ENCODE measurements around the gene ZDBF2.

ZDBF2 gene

GRCh38 chr2:206253125-206253776, 21.2 kb upstream of the ZDBF2 start:
- no peaks in the 10 kb centered on the region for H3K9me3 ChIP-seq (ENCODE audit: insufficient read depth, low read length)
- H4K20me1 ChIP-seq (ENCODE audit: low read depth, low read length): no peaks in the 10 kb centered on the region
- peak overlapping the region; percentile 23 for H3K4me2 ChIP-seq (ENCODE audit: low read depth, low read length, poor library complexity, severe bottlenecking)
- H3K27ac ChIP-seq (ENCODE audit: low read depth, low read length): peak overlapping the region; percentile 38
- H3K9ac ChIP-seq (ENCODE audit: low read length): no peak overlapping the region
- no peaks in the 10 kb centered on the region for H3K9me2 ChIP-seq (replicated peaks; ENCODE audit: insufficient read depth, low read length)
- peaks cover 23% of the 10 kb centered on the region for H3F3A ChIP-seq (ENCODE audit: insufficient read depth)
- no peak overlapping the region for H2AFZ ChIP-seq (ENCODE audit: low read depth, low read length, severe bottlenecking)
- H3K4me3 ChIP-seq (ENCODE audit: insufficient read depth, low read length, poor library complexity, severe bottlenecking): no peak overlapping the region
- H3K36me3 ChIP-seq (ENCODE audit: low read length): no peaks in the 10 kb centered on the region
- no peaks in the 10 kb centered on the region for H3K27me3 ChIP-seq (ENCODE audit: low read length)
- TF ChIP-seq, protein P1, sequence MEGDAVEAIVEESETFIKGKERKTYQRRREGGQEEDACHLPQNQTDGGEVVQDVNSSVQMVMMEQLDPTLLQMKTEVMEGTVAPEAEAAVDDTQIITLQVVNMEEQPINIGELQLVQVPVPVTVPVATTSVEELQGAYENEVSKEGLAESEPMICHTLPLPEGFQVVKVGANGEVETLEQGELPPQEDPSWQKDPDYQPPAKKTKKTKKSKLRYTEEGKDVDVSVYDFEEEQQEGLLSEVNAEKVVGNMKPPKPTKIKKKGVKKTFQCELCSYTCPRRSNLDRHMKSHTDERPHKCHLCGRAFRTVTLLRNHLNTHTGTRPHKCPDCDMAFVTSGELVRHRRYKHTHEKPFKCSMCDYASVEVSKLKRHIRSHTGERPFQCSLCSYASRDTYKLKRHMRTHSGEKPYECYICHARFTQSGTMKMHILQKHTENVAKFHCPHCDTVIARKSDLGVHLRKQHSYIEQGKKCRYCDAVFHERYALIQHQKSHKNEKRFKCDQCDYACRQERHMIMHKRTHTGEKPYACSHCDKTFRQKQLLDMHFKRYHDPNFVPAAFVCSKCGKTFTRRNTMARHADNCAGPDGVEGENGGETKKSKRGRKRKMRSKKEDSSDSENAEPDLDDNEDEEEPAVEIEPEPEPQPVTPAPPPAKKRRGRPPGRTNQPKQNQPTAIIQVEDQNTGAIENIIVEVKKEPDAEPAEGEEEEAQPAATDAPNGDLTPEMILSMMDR (IDR thresholded peaks at IDR 0.05; ENCODE audit: insufficient read depth, low read length, poor library complexity, severe bottlenecking): no peak
- TF ChIP-seq EZH2phosphoT487 (conservative IDR thresholded peaks at IDR 0.05; ENCODE audit: low read length): no peak
- H3K79me2 ChIP-seq (ENCODE audit: insufficient read depth, low read length): no peaks in the 10 kb centered on the region

- H3K79me2 ChIP-seq (ENCODE audit: insufficient read depth, low read length): no peaks in the 10 kb centered on the region
- no peaks in the 10 kb centered on the region for H3K9me3 ChIP-seq (ENCODE audit: insufficient read depth, low read length)
- H3K27ac ChIP-seq (ENCODE audit: low read depth, low read length): peak overlapping the region; percentile 38
- no peak overlapping the region for H3K4me3 ChIP-seq (ENCODE audit: insufficient read depth, low read length, poor library complexity, severe bottlenecking)
- peak overlapping the region; percentile 23 for H3K4me2 ChIP-seq (ENCODE audit: low read depth, low read length, poor library complexity, severe bottlenecking)
- TF ChIP-seq EZH2phosphoT487 (conservative IDR thresholded peaks at IDR 0.05; ENCODE audit: low read length): no peak
- TF ChIP-seq, protein P1 (IDR thresholded peaks at IDR 0.05; ENCODE audit: insufficient read depth, low read length, poor library complexity, severe bottlenecking): no peak
- no peaks in the 10 kb centered on the region for H3K9me2 ChIP-seq (replicated peaks; ENCODE audit: insufficient read depth, low read length)
- H2AFZ ChIP-seq (ENCODE audit: low read depth, low read length, severe bottlenecking): no peak overlapping the region
- no peaks in the 10 kb centered on the region for H3K27me3 ChIP-seq (ENCODE audit: low read length)
- H3F3A ChIP-seq (ENCODE audit: insufficient read depth): peaks cover 20% of the 10 kb centered on the region
- no peaks in the 10 kb centered on the region for H4K20me1 ChIP-seq (ENCODE audit: low read depth, low read length)
- no peak overlapping the region for H3K9ac ChIP-seq (ENCODE audit: low read length)
- no peaks in the 10 kb centered on the region for H3K36me3 ChIP-seq (ENCODE audit: low read length)
Measured at GRCh38 chr2:206253777-206254166, 20.7 kb upstream of the ZDBF2 start.

GRCh38 chr2:206255003-206255402, 19.5 kb upstream of the ZDBF2 start:
- no peaks in the 10 kb centered on the region for H4K20me1 ChIP-seq (ENCODE audit: low read depth, low read length)
- H3K9me3 ChIP-seq (ENCODE audit: insufficient read depth, low read length): no peaks in the 10 kb centered on the region
- no peaks in the 10 kb centered on the region for H3K79me2 ChIP-seq (ENCODE audit: insufficient read depth, low read length)
- TF ChIP-seq, protein P1 (IDR thresholded peaks at IDR 0.05; ENCODE audit: insufficient read depth, low read length, poor library complexity, severe bottlenecking): no peak
- TF ChIP-seq EZH2phosphoT487 (conservative IDR thresholded peaks at IDR 0.05; ENCODE audit: low read length): no peak
- H2AFZ ChIP-seq (ENCODE audit: low read depth, low read length, severe bottlenecking): no peak overlapping the region
- no peak overlapping the region for H3K4me3 ChIP-seq (ENCODE audit: insufficient read depth, low read length, poor library complexity, severe bottlenecking)
- H3K27me3 ChIP-seq (ENCODE audit: low read length): no peaks in the 10 kb centered on the region
- peak overlapping the region; percentile 38; the same call in 1 of the 2 replicates for H3K9ac ChIP-seq (ENCODE audit: low read length)
- peak overlapping the region; percentile 79 for H3K27ac ChIP-seq (ENCODE audit: low read depth, low read length)
- peaks cover 26% of the 10 kb centered on the region for H3F3A ChIP-seq (ENCODE audit: insufficient read depth)
- peak overlapping the region; percentile 57 for H3K4me2 ChIP-seq (ENCODE audit: low read depth, low read length, poor library complexity, severe bottlenecking)
- no peaks in the 10 kb centered on the region for H3K36me3 ChIP-seq (ENCODE audit: low read length)
- H3K9me2 ChIP-seq (replicated peaks; ENCODE audit: insufficient read depth, low read length): no peaks in the 10 kb centered on the region
